Spleen (tissue), 11 donors: Measurements from ENCODE around the gene MAZ. TPM values are rescaled to one million over a fixed set of nuclear protein-coding genes. Genes with fewer than 3 reads are reported as not detected.

Experiments
- DNase-seq: peaks from one replicate; pipeline ENCODE4 v3.0.0-alpha.2; 2020
- H3K27ac ChIP-seq, 8 donors: fragments of 200-600 bp; sonication (generic) in 7 of 8; 1 replicate in 4 of 8; 2 replicates in 4 of 8; pipeline versions ENCODE4 v1.5.0 to v1.8.0; 2016 to 2021; ENCODE audit warnings: inconsistent platforms in 4 of 8, mild to moderate bottlenecking in 4 of 8, moderate library complexity in 1 of 8
- H3K27me3 ChIP-seq, 7 donors: fragments of 200-600 bp; sonication (generic) in 6 of 7; replicated peaks in 1 of 7; 1 replicate in 4 of 7; 2 replicates in 3 of 7; pipeline versions ENCODE4 v1.5.0 to v1.8.0; 2016 to 2021; ENCODE audit warnings: inconsistent platforms in 3 of 7, mild to moderate bottlenecking in 1 of 7
- H3K36me3 ChIP-seq, 6 donors: fragments of 200-600 bp; sonication (generic) in 5 of 6; 1 replicate in 4 of 6; 2 replicates in 2 of 6; pipeline versions ENCODE4 v1.5.0 to v1.8.0; 2016 to 2021; ENCODE audit warnings: inconsistent platforms in 2 of 6
- H3K4me1 ChIP-seq, 6 donors: fragments of 200-600 bp; sonication (generic) in 5 of 6; 1 replicate in 3 of 6; 2 replicates in 3 of 6; pipeline versions ENCODE4 v1.5.0 to v1.8.0; 2016 to 2021; ENCODE audit warnings: inconsistent platforms in 3 of 6
- H3K4me3 ChIP-seq, 8 donors: fragments of 200-600 bp; sonication (generic) in 7 of 8; 1 replicate in 4 of 8; 2 replicates in 4 of 8; pipeline versions ENCODE4 v1.5.0 to v1.8.0; 2016 to 2021; ENCODE audit warnings: inconsistent platforms in 4 of 8, mild to moderate bottlenecking in 4 of 8, moderate library complexity in 2 of 8
- H3K9me3 ChIP-seq, 8 donors: fragments of 200-600 bp; sonication (generic) in 7 of 8; 1 replicate in 4 of 8; 2 replicates in 4 of 8; pipeline versions ENCODE4 v1.5.0 to v1.8.0; 2016 to 2021; ENCODE audit warnings: inconsistent platforms in 4 of 8
- CTCF ChIP-seq, 11 experiments: fragments of 200-600 bp in 7 of 11; fragments of 450-650 bp in 4 of 11; sonication (generic) in 4 of 11; IDR thresholded peaks in 8 of 11; conservative IDR thresholded peaks in 3 of 11; 1 replicate in 7 of 11; 2 replicates in 4 of 11; pipeline versions ENCODE4 v1.4.0 to v1.8.0; 2016 to 2021; ENCODE audit warnings: antibody characterized with exemption in 11 of 11, inconsistent platforms in 4 of 11, mild to moderate bottlenecking in 1 of 11
- POLR2A ChIP-seq, 3 donors: fragments of 450-650 bp; IDR thresholded peaks; one replicate each; pipeline ENCODE4 v1.5.1; 2017; ENCODE audit warnings: antibody characterized with exemption in 3 of 3, mild to moderate bottlenecking in 1 of 3
- POLR2AphosphoS5 ChIP-seq, 3 donors: sonication (generic); formaldehyde crosslinking; IDR thresholded peaks; one replicate each; pipeline ENCODE4 v1.5.1; 2017; ENCODE audit warnings: antibody characterized with exemption in 3 of 3
- WGBS, 5 donors: extraction: QIAGEN DNeasy Blood & Tissue Kit in 3 of 5; methylation state at CpG; one replicate each; pipeline versions ENCODE4 v1.1.5 to v1.1.7; 2013 to 2018; 5-methylcytosine and 5-hydroxymethylcytosine counted together
- intact Hi-C: fragments of 100-400 bp; cut with DNase I; formaldehyde crosslinking; loops from one replicate; pipeline ENCODE4 v1.15.0; 2023; ENCODE audit warnings: low total_unique reads
- polyA plus RNA-seq, 3 donors: library from polyadenylated mRNA; stranded (reverse); fragments of 200-250 nt; gene quantifications; one replicate each; pipeline ENCODE4 v1.2.1, GENCODE V29; 2013
- total RNA-seq, 7 donors: library from RNA; depleted of rRNA in 3 of 7; stranded (reverse); fragments of >200 nt in 3 of 7; fragmentation: NEBNext Ultra II Directional in 4 of 7; extraction: Animal tissue kit (Norgen Biotek cat#: 25700) in 4 of 7; gene quantifications; one replicate each; pipeline versions ENCODE4 v1.1.0 to v1.2.1, GENCODE V29; 2016 to 2021
- donor health status: healthy with polysubstance abuse.
- donor health status: DM: no; HTN: no; CAD: no; lungs with moderate emphysema.
- donor health status: DM: no; HTN: no; CAD: no.
- donor health status: Bipolar disorder and iron deficiency.
- donor health status: healthy.
- donor health status: DM: no; HTN: no; CAD: no.
- donor health status: DM: yes; HTN: yes; CAD: no.

Gene MAZ
- total and polyA plus RNA-seq, 10 donors: 82.7 to 157 (median 113) TPM

GRCh38 chr16:29848420-29849297 lies 42.3 kb downstream of the MAZ start:
- 44 to 83% (median 49%) methylated on average over 7 to 15 of the region's 15 CpGs for WGBS, 5 donors
- H3K27ac ChIP-seq: peak overlapping the region in 3 of 8 donors; percentile 15 to 30 (median 28)

GRCh38 chr16:29849505-29849904 lies 43.2 kb downstream of the MAZ start:
- peak overlapping the region in 2 of 8 donors; percentile 18 to 33 for H3K27ac ChIP-seq
- no peaks in the 10 kb centered on the region for H3K27me3 ChIP-seq
- no peak for DNase-seq
- H3K9me3 ChIP-seq: no peaks in the 10 kb centered on the region
- TF ChIP-seq CTCF (IDR thresholded peaks at IDR 0.05 in 8 of 11, conservative IDR thresholded peaks at IDR 0.05 in 3 of 11): no peak
- TF ChIP-seq POLR2AphosphoS5 (IDR thresholded peaks at IDR 0.05): no peak
- TF ChIP-seq POLR2A (IDR thresholded peaks at IDR 0.05): no peak
- H3K4me1 ChIP-seq: peaks cover 0 to 22% (median 12%) of the 10 kb centered on the region in 6 donors
- H3K36me3 ChIP-seq: peaks cover 0 to 65% (median 35%) of the 10 kb centered on the region in 6 donors
- no peak overlapping the region for H3K4me3 ChIP-seq
- 80 to 89% (median 88%) methylated on average over 5 of the region's 5 CpGs for WGBS, 5 donors
- intact Hi-C loops: no loop called here

More at GRCh38 chr16:29848420-29849297, 42.3 kb downstream of the MAZ start:
- DNase-seq: peak; percentile 96
- intact Hi-C loops: no loop called here
- no peaks in the 10 kb centered on the region for H3K9me3 ChIP-seq
- peaks cover 0 to 22% (median 12%) of the 10 kb centered on the region in 6 donors for H3K4me1 ChIP-seq
- no peaks in the 10 kb centered on the region for H3K27me3 ChIP-seq
- TF ChIP-seq POLR2A (IDR thresholded peaks at IDR 0.05) (no peak), POLR2AphosphoS5 (IDR thresholded peaks at IDR 0.05) (peak; percentile 70 to 83 (median 72)), CTCF (IDR thresholded peaks at IDR 0.05 in 8 of 11, conservative IDR thresholded peaks at IDR 0.05 in 3 of 11) (peak; percentile 66 to 92 (median 84))
- H3K4me3 ChIP-seq: no peak overlapping the region
- H3K36me3 ChIP-seq: peaks cover 0 to 74% (median 43%) of the 10 kb centered on the region in 6 donors

GRCh38 chr16:29850998-29851397 lies 44.7 kb downstream of the MAZ start:
- H3K4me1 ChIP-seq: peaks cover 0 to 22% (median 12%) of the 10 kb centered on the region in 6 donors
- H3K27me3 ChIP-seq: no peaks in the 10 kb centered on the region
- WGBS, 5 donors: 86 to 98% (median 90%) methylated on average over 3 of the region's 3 CpGs

More at GRCh38 chr16:29850998-29851397, 44.7 kb downstream of the MAZ start:
- H3K36me3 ChIP-seq: peaks cover 0 to 50% (median 20%) of the 10 kb centered on the region in 6 donors
- H3K27ac ChIP-seq: no peak overlapping the region
- DNase-seq: no peak
- no peak overlapping the region for H3K4me3 ChIP-seq
- no peak for TF ChIP-seq POLR2A (IDR thresholded peaks at IDR 0.05)
- TF ChIP-seq CTCF (IDR thresholded peaks at IDR 0.05 in 8 of 11, conservative IDR thresholded peaks at IDR 0.05 in 3 of 11): no peak
- peak in 1 of 3 donors; percentile 27 for TF ChIP-seq POLR2AphosphoS5 (IDR thresholded peaks at IDR 0.05)
- H3K9me3 ChIP-seq: no peaks in the 10 kb centered on the region
- intact Hi-C loops: no loop called here
